Upper lobe of right lung (tissue), 1 donor: ENCODE results near the gene HOXB6. TPM values are rescaled to one million over a fixed set of nuclear protein-coding genes. Genes with fewer than 3 reads are reported as not detected.

Source experiments
- ATAC-seq: fragments of 200-7000 bp; cut with Tn5 transposase; one replicate; pipeline ENCODE4 v1.9.1; 2020; ENCODE audit warnings: mild to moderate bottlenecking, moderate library complexity
- DNase-seq: peaks from one replicate; pipeline ENCODE4 v3.0.0-alpha.2; 2020
- H3K27ac ChIP-seq: fragments of 200-600 bp; one replicate; pipeline ENCODE4 v1.8.0; 2022
- H3K27me3 ChIP-seq: fragments of 200-600 bp; one replicate; pipeline ENCODE4 v1.8.0; 2022; ENCODE audit warnings: mild to moderate bottlenecking
- H3K36me3 ChIP-seq: fragments of 200-600 bp; one replicate; pipeline ENCODE4 v1.8.0; 2022
- H3K4me1 ChIP-seq: fragments of 200-600 bp; one replicate; pipeline ENCODE4 v1.8.0; 2022
- H3K4me3 ChIP-seq: fragments of 200-600 bp; one replicate; pipeline ENCODE4 v1.8.0; 2022; ENCODE audit warnings: mild to moderate bottlenecking
- H3K9me3 ChIP-seq: fragments of 200-600 bp; one replicate; pipeline ENCODE4 v1.8.0; 2022
- intact Hi-C: fragments of 100-400 bp; cut with DNase I; formaldehyde crosslinking; loops from one replicate; pipeline ENCODE4 v1.11.0; 2022
- long read RNA-seq: library from polyadenylated mRNA; unstranded; transcript quantifications from one replicate; pipeline ENCODE4 v2.0.0, GENCODE V29; 2021
- total RNA-seq: library from RNA; stranded (reverse); fragmentation: NEBNext Ultra II Directional; extraction: Animal tissue kit (Norgen Biotek cat#: 25700); gene quantifications from one replicate; pipeline ENCODE4 v1.2.1, GENCODE V29; 2021
- TF ChIP-seq, protein P1 (sequence below): fragments of 200-600 bp; IDR thresholded peaks from one replicate; pipeline ENCODE4 v1.8.0; 2022; ENCODE audit warnings: antibody characterized with exemption
- donor health status: DM: no; HTN: yes; CAD: no; lungs with severe emphysema.

The HOXB6 gene
- 4.9 TPM for total RNA-seq
- long read RNA-seq, partial matches to known transcripts, result 6 of 6 reads
- long read RNA-seq, other reads (novel, unspliced or antisense), result 0 of 6 reads

GRCh38 chr17:48604770-48605329 lies at the start of gene HOXB6:
HOXB6 (minus strand) TSS chr17:48604986; CDS start chr17:48598150, 6,836 bp downstream.
- TF ChIP-seq, protein P1, sequence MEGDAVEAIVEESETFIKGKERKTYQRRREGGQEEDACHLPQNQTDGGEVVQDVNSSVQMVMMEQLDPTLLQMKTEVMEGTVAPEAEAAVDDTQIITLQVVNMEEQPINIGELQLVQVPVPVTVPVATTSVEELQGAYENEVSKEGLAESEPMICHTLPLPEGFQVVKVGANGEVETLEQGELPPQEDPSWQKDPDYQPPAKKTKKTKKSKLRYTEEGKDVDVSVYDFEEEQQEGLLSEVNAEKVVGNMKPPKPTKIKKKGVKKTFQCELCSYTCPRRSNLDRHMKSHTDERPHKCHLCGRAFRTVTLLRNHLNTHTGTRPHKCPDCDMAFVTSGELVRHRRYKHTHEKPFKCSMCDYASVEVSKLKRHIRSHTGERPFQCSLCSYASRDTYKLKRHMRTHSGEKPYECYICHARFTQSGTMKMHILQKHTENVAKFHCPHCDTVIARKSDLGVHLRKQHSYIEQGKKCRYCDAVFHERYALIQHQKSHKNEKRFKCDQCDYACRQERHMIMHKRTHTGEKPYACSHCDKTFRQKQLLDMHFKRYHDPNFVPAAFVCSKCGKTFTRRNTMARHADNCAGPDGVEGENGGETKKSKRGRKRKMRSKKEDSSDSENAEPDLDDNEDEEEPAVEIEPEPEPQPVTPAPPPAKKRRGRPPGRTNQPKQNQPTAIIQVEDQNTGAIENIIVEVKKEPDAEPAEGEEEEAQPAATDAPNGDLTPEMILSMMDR, result no peak

DNA sequence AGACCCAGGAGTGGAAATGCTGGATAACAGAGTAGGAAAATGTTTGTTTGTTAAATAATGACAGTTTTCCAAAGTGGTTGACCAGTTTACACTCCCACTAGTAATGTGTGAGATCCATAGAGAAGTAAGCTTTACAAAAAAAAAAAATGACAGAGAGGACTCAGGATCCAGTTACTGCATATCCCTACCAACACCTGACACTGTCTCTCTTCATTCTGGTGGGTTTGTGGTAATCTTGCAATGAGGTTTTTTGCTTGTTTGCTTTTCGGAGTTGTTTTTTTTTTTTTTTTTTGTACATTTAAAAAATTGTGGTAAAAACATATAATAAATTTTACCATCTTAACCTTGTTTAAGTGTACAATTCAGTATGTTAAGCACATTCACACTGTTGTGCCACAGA lies 45.0 kb upstream of the HOXB6 start:
- intact Hi-C loops, result no loop called here

More at GRCh38 chr17:48604770-48605329, at the start of gene HOXB6:
- no peaks in the 10 kb centered on the region for H3K9me3 ChIP-seq
- peaks cover 9% of the 10 kb centered on the region for H3K4me1 ChIP-seq
- H3K27ac ChIP-seq, result peak within 1 kb of the TSS; percentile 30
- intact Hi-C loops, result no loop called here
- DNase-seq (no peak), ATAC-seq (no peak)
- H3K4me3 ChIP-seq, result peak within 1 kb of the TSS; percentile 25
- no peaks in the 10 kb centered on the region for H3K36me3 ChIP-seq
- peaks cover 97% of the 10 kb centered on the region for H3K27me3 ChIP-seq

DNA sequence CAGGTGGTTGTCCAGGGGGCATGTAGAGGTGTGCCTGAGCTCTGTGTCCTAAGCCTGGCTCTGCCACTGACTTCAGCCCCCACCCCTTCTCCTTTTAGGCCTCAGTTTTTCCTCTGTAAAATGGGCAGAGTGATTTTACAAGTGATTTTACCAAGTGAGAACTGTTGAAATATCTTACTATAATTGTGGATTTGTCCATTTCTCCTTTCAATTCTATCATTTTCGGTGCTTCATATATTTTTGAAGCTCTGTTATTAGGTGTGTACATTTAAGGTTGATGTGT lies 43.1 kb upstream of the HOXB6 start:
- no peaks in the 10 kb centered on the region for H3K9me3 ChIP-seq
- DNase-seq, result no peak
- peaks cover 97% of the 10 kb centered on the region for H3K27me3 ChIP-seq
- TF ChIP-seq, protein P1, result no peak
- H3K4me3 ChIP-seq, result no peak overlapping the region
- H3K36me3 ChIP-seq, result no peaks in the 10 kb centered on the region
- H3K27ac ChIP-seq, result no peak overlapping the region
- intact Hi-C loops, result no loop called here
- no peak for ATAC-seq
- peaks cover 9% of the 10 kb centered on the region for H3K4me1 ChIP-seq

More for the DNA sequence above, 45.0 kb upstream of the HOXB6 start:
- Histone ChIP-seq H3K27me3 (peaks cover 84% of the 10 kb centered on the region), H3K27ac (no peak overlapping the region), H3K36me3 (no peaks in the 10 kb centered on the region), H3K4me1 (peaks cover 9% of the 10 kb centered on the region), H3K9me3 (no peaks in the 10 kb centered on the region), H3K4me3 (no peak overlapping the region)
- TF ChIP-seq, protein P1, result no peak
- DNase-seq (no peak), ATAC-seq (no peak)

- TF ChIP-seq, protein P1, result no peak
- H3K27me3 ChIP-seq, result peaks cover 98% of the 10 kb centered on the region
- DNase-seq (no peak), ATAC-seq (peak; percentile 31)
- intact Hi-C loops, result no loop called here
- H3K4me1 ChIP-seq, result peaks cover 9% of the 10 kb centered on the region
- H3K27ac ChIP-seq, result no peak overlapping the region
- H3K9me3 ChIP-seq, result no peaks in the 10 kb centered on the region
- H3K36me3 ChIP-seq, result no peaks in the 10 kb centered on the region
- H3K4me3 ChIP-seq, result peak overlapping the region; percentile 46
Measured at GRCh38 chr17:48647103-48647962, 42.5 kb upstream of the HOXB6 start.

DNA sequence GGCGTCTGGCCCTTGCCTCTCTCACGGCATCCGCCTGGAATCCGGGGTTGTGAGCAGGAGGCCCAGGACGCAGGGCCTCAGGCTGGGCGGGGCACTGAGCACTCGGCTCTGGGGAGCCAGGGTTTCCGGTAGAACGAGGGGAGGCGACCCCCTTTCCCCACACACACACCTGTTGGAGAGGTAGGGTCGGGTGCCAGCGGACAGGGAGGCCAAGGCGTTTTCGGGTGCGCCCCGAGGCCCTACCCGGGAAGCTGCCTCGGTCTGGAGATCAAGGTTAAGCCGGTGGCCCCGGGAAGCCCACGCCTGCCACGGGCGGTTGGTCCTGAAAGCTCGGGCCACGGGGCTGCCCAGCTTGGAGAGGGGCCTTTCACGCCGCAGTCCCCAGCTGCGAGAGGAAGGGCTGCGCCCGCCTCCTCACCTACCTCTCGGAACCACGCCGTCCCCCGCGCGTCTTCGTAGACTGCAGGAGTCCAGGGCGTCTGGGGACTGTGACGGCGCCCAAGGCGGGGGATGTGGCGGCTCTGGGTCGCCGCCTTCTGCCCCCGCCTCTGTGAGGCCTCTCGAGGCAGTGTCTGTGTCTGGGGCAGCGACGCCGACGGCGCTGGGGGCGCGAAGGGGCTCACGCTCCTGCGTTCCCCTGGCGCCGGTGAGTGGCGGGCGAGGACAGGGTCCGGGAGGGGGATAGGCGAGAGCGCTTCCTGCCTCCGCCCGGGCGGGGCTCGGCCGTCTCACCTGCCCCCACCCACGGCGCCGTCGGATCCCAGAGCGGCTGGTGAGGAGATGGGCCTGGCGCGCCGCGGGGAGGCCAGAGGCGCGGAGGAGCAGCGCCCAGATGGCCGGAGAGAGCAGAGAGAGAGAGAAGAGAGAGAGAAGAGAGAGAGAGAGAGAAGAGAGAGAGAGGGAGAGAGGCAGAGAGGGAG lies 41.7 kb upstream of the HOXB6 start:
- no peak overlapping the region for H3K27ac ChIP-seq
- ATAC-seq (peak; percentile 8), DNase-seq (no peak)
- no peaks in the 10 kb centered on the region for H3K9me3 ChIP-seq
- H3K27me3 ChIP-seq, result peaks cover 99% of the 10 kb centered on the region
- peak overlapping the region; percentile 16 for H3K4me3 ChIP-seq
- H3K36me3 ChIP-seq, result no peaks in the 10 kb centered on the region
- peaks cover 9% of the 10 kb centered on the region for H3K4me1 ChIP-seq
- intact Hi-C loops, result no loop called here
- TF ChIP-seq, protein P1, result no peak
